AG10803 (cell line): ENCODE data around the gene CPSF2.
"Not testable (repeated sequence)": the region's sequence is repeated elsewhere in the genome, so short reads cannot be mapped to it uniquely, and the experiment has no call there.

Source experiments
- DNase-seq: peaks from one replicate; pipeline ENCODE4 v3.0.0; 2010; ENCODE audit warnings: low read depth
- H3K4me3 ChIP-seq: 2 replicates; pipeline ENCODE4 v1.5.1; 2011; ENCODE audit warnings: mild to moderate bottlenecking, low read length, control low read depth
- TF ChIP-seq, protein P1 (sequence below): conservative IDR thresholded peaks from 2 replicates; pipeline ENCODE4 v1.5.1; 2011; ENCODE audit warnings: mild to moderate bottlenecking, low read length, control low read depth, inconsistent platforms

CPSF2 gene

DNA sequence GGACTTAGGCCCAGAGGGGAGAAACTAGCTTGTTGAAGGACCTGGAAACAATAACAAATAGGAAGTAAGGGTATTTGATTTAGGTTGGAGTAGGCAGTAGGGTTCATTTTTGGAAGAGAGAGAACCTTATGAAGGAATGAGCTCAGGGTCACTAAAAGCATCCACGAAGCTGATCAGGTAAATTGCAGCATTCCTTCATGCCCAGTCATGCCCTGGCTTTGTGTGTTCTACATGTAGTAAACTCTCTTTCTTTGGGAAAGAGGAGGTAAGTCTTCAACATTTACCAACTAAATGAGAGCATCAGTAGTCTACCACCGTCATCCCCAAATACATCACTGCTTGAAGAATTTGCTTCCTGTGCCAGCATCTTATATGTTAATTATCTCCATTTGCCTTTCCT is 54.7 kb downstream of the CPSF2 start:
- DNase-seq = no peak
- TF ChIP-seq, protein P1, sequence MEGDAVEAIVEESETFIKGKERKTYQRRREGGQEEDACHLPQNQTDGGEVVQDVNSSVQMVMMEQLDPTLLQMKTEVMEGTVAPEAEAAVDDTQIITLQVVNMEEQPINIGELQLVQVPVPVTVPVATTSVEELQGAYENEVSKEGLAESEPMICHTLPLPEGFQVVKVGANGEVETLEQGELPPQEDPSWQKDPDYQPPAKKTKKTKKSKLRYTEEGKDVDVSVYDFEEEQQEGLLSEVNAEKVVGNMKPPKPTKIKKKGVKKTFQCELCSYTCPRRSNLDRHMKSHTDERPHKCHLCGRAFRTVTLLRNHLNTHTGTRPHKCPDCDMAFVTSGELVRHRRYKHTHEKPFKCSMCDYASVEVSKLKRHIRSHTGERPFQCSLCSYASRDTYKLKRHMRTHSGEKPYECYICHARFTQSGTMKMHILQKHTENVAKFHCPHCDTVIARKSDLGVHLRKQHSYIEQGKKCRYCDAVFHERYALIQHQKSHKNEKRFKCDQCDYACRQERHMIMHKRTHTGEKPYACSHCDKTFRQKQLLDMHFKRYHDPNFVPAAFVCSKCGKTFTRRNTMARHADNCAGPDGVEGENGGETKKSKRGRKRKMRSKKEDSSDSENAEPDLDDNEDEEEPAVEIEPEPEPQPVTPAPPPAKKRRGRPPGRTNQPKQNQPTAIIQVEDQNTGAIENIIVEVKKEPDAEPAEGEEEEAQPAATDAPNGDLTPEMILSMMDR = no peak
- H3K4me3 ChIP-seq = no peak overlapping the region

DNA sequence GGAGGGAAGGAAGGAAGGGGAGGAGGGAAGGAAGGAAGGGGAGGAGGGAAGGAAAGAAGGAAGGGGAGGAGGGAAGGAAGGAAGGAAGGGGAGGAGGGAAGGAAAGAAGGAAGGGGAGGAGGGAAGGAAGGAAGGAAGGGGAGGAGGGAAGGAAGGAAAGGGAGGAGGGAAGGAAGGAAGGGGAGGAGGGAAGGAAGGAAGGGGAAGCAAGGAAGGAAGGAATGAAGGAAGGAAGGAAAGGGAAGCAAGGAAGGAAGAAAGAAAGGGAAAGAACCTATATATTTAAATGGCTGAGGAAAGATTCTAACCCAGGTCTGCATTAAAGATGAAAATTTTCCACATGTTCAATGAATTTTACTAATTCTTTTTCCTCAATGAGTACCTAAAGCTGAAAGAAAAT is 57.4 kb downstream of the CPSF2 start:
- DNase-seq, H3K4me3 ChIP-seq: not testable (repeated sequence)

DNA sequence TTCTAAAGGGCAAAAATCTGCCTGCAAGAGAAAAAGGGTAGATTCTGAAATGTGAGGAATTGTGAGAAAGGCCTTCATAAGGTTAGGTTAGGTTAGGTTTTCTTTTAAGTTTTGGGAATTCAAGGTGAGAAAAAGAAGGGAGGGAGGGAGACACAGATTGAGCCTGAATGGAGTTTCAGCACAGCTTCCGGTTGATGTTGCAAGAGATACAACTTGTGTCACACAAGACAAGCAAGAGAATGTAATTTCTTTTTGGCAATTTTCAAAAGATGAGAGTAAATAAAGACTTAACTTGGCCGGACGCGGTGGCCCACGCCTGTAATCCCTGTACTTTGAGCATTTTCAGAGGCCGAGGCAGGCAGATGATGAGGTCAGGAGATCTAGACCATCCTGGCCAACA is 63.8 kb downstream of the CPSF2 start:
- TF ChIP-seq, protein P1 = no peak
- DNase-seq = no peak
- no peak overlapping the region for H3K4me3 ChIP-seq

DNA sequence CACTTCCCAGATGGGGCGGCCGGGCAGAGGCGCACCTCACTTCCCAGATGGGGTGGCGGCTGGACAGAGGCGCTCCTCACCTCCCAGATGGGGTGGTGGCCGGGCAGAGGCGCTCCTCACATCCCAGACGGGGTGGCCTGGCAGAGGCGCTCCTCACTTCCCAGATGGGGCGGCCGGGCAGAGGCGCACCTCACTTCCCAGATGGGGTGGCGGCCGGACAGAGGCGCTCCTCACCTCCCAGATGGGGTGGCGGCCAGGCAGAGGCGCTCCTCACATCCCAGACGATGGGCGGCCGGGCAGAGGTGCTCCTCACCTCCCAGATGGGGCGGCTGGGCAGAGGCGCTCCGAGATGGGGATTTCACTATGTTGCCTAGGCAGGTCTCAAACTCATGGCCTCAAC is 65.8 kb downstream of the CPSF2 start:
- H3K4me3 ChIP-seq, DNase-seq: not testable (repeated sequence)

DNA sequence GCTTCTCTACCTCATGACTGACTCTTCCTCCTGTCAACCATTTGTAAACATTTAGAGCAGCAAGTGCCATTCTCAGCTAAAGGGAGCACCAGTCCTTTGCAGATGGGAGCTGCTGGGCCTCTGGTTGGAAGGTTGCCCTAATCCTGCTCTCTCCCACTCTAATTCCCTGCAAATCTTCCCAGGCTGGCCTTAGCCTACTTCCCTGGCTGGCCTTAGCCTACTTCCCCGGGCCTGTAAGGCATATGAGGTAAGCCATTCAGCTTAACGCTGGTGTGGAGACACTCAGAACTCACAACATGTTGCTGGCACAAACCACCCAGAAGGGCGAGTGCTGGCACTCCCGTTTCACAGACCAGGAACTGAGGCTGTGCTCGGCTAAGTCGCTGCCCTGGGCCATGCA is 69.0 kb downstream of the CPSF2 start:
- H3K4me3 ChIP-seq = no peak overlapping the region
- TF ChIP-seq, protein P1 = no peak
- no peak for DNase-seq

DNA sequence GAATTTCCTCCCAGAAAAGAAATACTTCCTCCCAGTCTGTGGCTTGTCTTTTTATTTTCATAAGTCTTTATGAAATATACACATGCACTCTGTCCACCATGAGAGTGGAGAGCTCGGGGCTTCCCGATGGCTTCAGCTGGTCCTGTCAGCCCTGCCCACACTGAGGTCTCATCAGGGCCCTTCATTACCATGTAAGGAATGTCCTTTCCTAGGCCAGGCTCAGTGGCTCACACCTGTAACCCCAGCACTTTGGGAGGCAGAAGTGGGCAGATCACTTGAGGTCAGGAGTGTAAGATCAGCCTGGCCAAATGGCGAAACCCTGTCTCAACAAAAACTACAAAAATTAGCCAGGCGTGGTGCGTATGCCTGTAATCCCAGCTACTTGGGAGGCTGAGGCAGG is 77.0 kb downstream of the CPSF2 start:
- DNase-seq = no peak
- no peak overlapping the region for H3K4me3 ChIP-seq
- TF ChIP-seq, protein P1 = no peak

DNA sequence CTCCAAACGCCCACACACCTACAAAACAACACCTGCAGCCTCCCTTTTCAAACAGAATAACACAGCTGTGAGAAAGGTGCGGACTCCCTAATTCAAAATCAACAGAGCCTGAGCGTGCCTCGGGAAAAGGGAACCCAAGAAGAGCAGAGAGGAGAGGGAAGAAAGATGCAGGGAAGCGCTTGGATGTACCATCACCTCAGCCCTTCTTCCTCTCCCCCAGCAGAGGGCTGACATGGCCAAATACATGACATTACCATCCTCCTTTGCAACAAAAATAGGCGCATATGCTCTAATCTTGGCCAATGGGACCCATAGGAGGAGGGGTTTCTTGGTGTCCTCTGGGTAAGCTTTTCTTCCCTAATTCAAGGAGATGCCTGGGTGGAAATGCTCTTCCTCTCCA is 78.0 kb downstream of the CPSF2 start:
- H3K4me3 ChIP-seq = no peak overlapping the region
- TF ChIP-seq, protein P1 = 0 out of 2 replicates have a peak, but pooled peaks have one; percentile 15
- DNase-seq = no peak

DNA sequence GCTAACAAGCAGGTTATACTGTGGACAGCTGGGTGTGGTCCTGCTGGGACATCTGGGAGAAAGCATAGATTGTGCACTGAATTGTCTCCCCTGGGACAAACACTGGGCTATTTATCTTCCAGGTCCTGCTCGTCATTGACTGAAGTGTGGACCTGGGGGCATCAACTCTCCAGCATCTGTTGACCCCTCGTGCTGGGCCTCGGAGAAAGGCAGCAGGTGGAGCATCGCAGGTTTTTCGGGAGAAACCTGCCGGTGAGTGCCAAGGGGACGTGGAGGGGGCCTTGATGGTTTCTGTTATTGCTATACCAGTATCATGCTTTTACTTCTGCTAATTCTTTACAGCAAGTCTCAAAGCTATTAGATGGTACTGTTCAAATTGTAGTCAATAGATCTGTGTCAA is 81.3 kb downstream of the CPSF2 start:
- TF ChIP-seq, protein P1 = no peak
- H3K4me3 ChIP-seq = no peak overlapping the region
- no peak for DNase-seq
